OCI-LY7 (cell line): ENCODE measurements around the gene STK10.

ENCODE experiments used
- CTCF ChIP-seq: fragments of 200-600 bp; sonication (generic); conservative IDR thresholded peaks from 2 replicates; pipeline ENCODE4 v1.5.1; 2014; ENCODE audit warnings: mild to moderate bottlenecking, antibody characterized with exemption, low read length, moderate library complexity, mixed read lengths
- EZH2phosphoT487 ChIP-seq: fragments of 200-600 bp; sonication (generic); IDR thresholded peaks from 2 replicates; pipeline ENCODE4 v1.6.1; 2018; ENCODE audit warnings: low read depth, borderline replicate concordance, mild to moderate bottlenecking, mixed run types, antibody characterized with exemption, low read length, moderate library complexity, mixed read lengths

DNA sequence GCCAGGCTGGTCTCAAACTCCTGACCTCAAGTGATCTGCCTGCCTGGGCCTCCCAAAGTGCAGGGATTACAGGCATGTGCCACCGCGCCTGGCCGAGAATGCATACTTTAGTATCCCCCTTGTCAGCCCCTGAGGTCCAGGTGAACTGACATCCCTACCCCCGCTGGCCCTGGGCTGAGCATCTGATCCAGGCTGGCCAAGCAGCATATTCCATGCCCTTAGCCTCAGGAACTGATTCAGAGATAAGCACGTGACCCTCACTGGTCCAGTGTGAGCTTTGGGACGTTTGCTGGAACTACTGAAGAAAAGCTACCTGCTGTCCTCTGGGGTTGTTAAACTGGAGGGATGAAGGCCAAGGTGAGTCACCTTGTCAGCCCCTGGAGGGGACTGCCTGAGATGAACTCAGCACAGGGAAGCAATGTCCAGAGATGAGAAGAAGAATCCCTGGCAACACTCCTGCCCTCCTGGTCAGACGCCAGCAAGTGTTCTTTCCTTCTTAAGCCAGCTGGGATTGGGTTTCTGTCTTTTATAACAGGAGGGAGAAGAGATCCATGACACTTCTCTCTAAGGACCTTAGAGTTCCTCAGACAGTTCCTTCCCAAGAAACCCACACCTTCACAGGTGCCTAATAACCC is 122.5 kb downstream of the STK10 start:
- TF ChIP-seq CTCF (no peak), EZH2phosphoT487 (no peak)
